WERI-Rb-1 (cell line): ENCODE measurements around the gene FRAS1.

Source experiments
- DNase-seq: peaks from one replicate; pipeline ENCODE4 v3.0.0-alpha.2; 2020
- H3K27ac ChIP-seq: fragments of 250-450 bp; sonication (Bioruptor Pico); 2 replicates; pipeline ENCODE4 v1.5.1; 2020; ENCODE audit warnings: mild to moderate bottlenecking, moderate library complexity
- H3K27me3 ChIP-seq: fragments of 250-450 bp; sonication (Bioruptor Pico); 2 replicates; pipeline ENCODE4 v1.5.1; 2021; ENCODE audit warnings: mild to moderate bottlenecking, low read depth, moderate library complexity; ENCODE audit not compliant: insufficient read depth, severe bottlenecking
- H3K36me3 ChIP-seq: fragments of 250-450 bp; sonication (Bioruptor Pico); 2 replicates; pipeline ENCODE4 v1.5.1; 2020; ENCODE audit warnings: mild to moderate bottlenecking, moderate library complexity
- H3K4me3 ChIP-seq: 2 replicates; pipeline ENCODE4 v1.5.1; 2011; ENCODE audit warnings: low read depth, mild to moderate bottlenecking, control low read depth, low read length
- H3K9me3 ChIP-seq: fragments of 250-450 bp; sonication (Bioruptor Pico); 2 replicates; pipeline ENCODE4 v1.5.1; 2021; ENCODE audit warnings: mild to moderate bottlenecking, moderate library complexity; ENCODE audit not compliant: severe bottlenecking
- TF ChIP-seq, protein P1 (sequence below): IDR thresholded peaks from 2 replicates; pipeline ENCODE4 v1.5.1; 2011; ENCODE audit warnings: low read depth, mild to moderate bottlenecking, control low read depth, inconsistent platforms, low read length

FRAS1 gene

DNA sequence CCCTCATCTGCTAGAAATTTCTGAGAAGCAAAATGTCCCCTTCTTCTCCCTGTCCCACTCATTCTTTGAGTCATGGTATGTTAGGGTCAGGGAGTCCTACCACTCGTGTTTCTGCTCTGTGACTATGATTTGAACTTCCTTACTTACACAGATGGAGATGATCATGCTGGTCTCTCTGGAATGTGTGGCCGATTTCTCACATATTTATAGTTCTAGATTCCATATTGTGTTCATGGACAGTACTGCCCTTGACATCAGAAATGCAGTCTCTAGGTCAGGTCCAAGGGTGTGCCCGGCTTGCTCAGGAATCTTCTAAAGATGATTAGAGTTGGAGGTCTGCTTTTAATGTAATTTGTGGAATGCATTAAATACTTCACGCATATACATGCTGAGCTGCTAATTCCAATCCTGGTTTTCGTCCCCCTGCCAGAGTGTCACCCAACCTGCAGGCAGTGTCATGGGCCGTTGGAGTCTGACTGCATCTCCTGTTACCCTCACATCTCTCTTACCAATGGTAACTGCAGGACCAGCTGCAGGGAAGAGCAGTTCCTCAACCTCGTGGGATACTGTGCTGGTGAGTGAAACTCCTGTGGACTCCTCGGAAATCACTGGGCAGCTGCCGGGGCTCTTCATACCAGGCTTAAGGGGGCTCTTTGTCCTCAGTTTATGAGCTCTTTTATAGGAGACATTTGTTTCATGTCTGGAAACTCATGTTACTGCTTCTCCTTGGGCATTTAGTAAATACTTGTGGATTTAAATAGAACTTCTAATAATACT is 280.3 kb downstream of the FRAS1 start:
- Histone ChIP-seq H3K27ac (no peak overlapping the region), H3K27me3 (no peaks in the 10 kb centered on the region), H3K36me3 (no peaks in the 10 kb centered on the region), H3K4me3 (no peak overlapping the region), H3K9me3 (no peaks in the 10 kb centered on the region)
- no peak for DNase-seq
- TF ChIP-seq, protein P1, sequence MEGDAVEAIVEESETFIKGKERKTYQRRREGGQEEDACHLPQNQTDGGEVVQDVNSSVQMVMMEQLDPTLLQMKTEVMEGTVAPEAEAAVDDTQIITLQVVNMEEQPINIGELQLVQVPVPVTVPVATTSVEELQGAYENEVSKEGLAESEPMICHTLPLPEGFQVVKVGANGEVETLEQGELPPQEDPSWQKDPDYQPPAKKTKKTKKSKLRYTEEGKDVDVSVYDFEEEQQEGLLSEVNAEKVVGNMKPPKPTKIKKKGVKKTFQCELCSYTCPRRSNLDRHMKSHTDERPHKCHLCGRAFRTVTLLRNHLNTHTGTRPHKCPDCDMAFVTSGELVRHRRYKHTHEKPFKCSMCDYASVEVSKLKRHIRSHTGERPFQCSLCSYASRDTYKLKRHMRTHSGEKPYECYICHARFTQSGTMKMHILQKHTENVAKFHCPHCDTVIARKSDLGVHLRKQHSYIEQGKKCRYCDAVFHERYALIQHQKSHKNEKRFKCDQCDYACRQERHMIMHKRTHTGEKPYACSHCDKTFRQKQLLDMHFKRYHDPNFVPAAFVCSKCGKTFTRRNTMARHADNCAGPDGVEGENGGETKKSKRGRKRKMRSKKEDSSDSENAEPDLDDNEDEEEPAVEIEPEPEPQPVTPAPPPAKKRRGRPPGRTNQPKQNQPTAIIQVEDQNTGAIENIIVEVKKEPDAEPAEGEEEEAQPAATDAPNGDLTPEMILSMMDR = no peak

DNA sequence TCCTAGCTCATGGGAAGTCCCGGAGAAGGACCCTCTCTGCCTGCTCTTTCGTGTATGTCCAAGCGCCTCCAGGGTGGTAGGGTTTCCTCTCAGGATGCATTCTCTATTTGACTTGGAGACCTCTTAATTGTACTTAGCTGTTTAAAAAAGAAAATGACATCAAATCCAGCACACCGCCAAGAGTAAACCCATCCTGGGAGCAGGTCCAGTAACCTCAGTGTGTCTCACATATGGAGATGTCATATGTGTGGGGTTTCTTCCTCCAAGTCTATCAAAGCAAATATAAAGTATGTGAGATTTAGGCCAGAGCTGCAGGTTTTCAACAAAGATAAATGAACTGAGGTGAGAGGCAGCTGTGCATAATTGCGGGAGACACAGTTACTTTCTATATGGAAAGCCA is 285.0 kb downstream of the FRAS1 start:
- no peaks in the 10 kb centered on the region for H3K36me3 ChIP-seq
- H3K27ac ChIP-seq = no peak overlapping the region
- TF ChIP-seq, protein P1 = no peak
- no peaks in the 10 kb centered on the region for H3K9me3 ChIP-seq
- H3K4me3 ChIP-seq = no peak overlapping the region
- H3K27me3 ChIP-seq = no peaks in the 10 kb centered on the region
- DNase-seq = no peak

DNA sequence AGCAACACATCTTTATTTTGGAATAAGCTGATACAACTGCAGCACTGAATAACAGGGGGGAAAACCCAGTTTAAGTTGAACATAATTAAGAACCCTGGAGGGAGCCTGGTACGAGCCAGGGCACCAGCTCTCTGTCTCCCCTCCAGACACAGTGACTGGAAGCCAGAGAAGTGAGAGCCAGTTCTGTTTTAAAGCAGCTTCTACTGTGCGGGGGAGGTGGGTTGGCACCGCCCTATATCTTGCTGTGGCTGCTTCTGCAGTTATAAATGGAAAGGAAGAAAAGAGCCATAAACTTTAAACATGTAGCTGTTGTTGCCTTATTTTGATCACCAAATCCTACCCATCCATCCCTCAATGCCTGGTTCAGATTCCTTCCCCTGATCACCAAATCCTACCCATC is 286.6 kb downstream of the FRAS1 start:
- DNase-seq = no peak

DNA sequence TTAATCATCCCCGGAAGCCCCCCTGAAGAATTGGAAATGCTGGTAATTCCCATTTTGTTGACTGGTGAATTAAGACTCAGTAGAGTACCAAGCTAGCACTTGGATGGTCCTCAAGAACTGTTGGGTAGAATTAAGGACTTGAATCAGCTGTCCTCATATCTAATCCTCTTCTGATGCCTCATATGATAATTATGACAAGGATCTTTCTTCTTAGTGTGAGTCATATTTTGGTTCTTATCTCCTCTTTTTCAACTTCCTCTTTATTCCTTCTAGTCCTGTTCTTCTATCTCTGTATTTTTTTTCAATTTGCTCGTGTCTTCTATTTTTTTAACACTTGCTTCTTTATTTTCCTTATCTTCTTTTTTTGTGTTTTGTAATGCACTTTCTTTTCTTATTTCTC is 288.1 kb downstream of the FRAS1 start:
- Histone ChIP-seq H3K27me3 (no peaks in the 10 kb centered on the region), H3K27ac (no peak overlapping the region), H3K9me3 (no peaks in the 10 kb centered on the region), H3K4me3 (no peak overlapping the region), H3K36me3 (no peaks in the 10 kb centered on the region)
- TF ChIP-seq, protein P1 = no peak
- no peak for DNase-seq

More for the DNA sequence above, 286.6 kb downstream of the FRAS1 start:
- Histone ChIP-seq H3K27ac (no peak overlapping the region), H3K9me3 (no peaks in the 10 kb centered on the region), H3K4me3 (no peak overlapping the region), H3K27me3 (no peaks in the 10 kb centered on the region), H3K36me3 (no peaks in the 10 kb centered on the region)
- TF ChIP-seq, protein P1 = no peak

DNA sequence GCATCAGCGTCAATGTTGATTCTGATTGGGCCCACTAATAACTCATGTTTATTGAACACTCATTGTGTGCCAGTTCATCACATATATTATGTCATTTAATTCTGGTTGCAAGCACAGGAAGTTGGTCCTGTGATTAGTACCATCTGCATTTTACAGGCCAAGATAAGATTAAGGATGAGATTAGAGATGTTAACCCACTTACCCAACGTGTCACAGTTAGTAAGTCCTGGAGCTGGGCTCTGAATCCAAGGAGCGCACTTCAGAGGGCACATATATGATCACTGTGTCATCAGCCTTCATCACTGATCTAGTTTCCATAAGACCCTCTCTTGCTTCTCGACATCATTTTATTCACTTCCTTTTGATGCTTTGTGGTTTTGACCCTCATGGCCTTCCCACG is 289.1 kb downstream of the FRAS1 start:
- TF ChIP-seq, protein P1 = no peak
- Histone ChIP-seq H3K9me3 (no peaks in the 10 kb centered on the region), H3K4me3 (no peak overlapping the region), H3K36me3 (no peaks in the 10 kb centered on the region), H3K27me3 (no peaks in the 10 kb centered on the region), H3K27ac (no peak overlapping the region)
- no peak for DNase-seq

DNA sequence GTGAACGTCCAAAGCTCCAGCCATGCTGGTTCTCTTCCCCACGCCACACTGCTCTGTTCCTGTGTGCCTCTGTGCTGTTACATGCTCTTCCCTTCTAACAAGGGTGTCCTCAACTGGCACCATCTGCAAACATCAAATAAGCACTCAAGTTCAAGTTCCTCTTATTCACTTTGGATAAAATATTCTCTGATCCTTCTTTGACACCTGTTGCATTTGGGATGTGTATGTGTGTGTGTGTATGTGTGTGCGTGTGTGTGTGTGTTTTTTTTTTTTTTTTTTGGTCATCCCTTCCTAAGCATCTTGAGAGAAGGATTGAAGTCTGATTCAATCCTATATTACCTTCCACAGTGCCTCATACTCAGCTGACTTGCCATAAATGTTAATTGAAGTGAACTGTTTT is 290.4 kb downstream of the FRAS1 start:
- Histone ChIP-seq H3K27me3 (no peaks in the 10 kb centered on the region), H3K9me3 (no peaks in the 10 kb centered on the region), H3K27ac (no peak overlapping the region), H3K36me3 (no peaks in the 10 kb centered on the region), H3K4me3 (no peak overlapping the region)
- no peak for DNase-seq
- TF ChIP-seq, protein P1 = no peak
